ENCODE results near the gene WASL. TPM values are rescaled to one million over a fixed set of nuclear protein-coding genes. Genes with fewer than 3 reads are reported as not detected.
A peak's percentile ranks its signal among the peaks of the same experiment; 100 is the strongest.

WASL gene
- total RNA-seq, 1 experiment from 2014 or later = 33.2 TPM

GRCh38 chr7:123645516-123645915 lies 103.3 kb downstream of the WASL start:
- H3K4me3 Mint-ChIP-seq (ENCODE audit: low read depth, unreplicated experiment) = no peak overlapping the region
- intact Hi-C loops (cut with micrococcal nuclease; ENCODE audit: unreplicated experiment) = no loop called here
- BruUV-seq (replicated peaks) = no TSS peak

DNA sequence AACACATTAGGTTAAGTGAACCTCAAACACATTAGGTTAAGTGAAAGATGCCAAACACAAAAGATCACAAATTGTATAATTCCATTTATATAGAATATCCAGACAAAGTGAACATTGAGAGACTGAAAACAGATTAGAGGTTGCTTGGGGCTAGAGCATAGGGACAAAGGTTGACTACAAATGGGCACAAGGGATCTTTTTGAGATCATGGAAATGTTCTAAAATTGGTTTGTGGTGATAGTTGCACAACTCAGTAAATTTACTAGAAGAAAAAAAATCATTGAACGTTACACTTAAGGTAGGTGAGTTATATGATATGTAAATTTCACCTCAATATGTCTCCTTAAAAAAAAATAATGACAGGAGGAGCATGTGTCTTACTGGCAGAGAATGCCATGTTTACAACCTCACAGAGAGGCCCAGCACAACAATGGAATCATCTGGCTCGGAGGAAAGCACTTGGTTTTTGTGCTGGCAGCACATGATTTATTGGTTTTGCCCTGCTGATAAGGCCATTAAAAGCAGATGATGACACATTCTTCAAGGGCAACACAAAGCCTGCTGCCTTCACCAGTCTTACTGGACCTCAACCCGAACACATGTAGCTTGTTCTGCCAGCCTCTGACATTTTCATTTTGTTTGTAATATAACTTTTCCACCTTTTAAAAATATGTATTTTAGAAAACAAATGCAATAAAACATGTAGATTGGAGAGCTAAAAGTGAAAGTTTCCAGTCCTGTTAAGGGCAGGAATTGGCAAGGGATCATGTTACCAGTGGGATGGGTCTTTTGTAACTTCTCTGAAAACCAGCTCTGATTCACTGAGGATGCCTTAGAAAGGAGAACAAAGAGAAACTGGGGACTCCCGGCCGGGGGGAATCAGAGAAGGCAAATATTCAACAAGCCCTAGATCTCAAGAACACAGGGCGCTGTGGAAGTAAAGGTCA lies 105.0 kb downstream of the WASL start:
- no peak overlapping the region for H3K27ac Mint-ChIP-seq (ENCODE audit: unreplicated experiment)
- no TSS peak for BruUV-seq (replicated peaks)
- CTCF ChIA-PET = interaction anchor here (0.6 kb wide), 1 partner anchor 386 kb away, joined by 3 read pairs; no protein-coding TSS in a partner anchor
- peaks cover 8% of the 10 kb centered on the region for H3K4me1 Mint-ChIP-seq (ENCODE audit: low read depth, unreplicated experiment)
- TF ChIP-seq, protein P1, sequence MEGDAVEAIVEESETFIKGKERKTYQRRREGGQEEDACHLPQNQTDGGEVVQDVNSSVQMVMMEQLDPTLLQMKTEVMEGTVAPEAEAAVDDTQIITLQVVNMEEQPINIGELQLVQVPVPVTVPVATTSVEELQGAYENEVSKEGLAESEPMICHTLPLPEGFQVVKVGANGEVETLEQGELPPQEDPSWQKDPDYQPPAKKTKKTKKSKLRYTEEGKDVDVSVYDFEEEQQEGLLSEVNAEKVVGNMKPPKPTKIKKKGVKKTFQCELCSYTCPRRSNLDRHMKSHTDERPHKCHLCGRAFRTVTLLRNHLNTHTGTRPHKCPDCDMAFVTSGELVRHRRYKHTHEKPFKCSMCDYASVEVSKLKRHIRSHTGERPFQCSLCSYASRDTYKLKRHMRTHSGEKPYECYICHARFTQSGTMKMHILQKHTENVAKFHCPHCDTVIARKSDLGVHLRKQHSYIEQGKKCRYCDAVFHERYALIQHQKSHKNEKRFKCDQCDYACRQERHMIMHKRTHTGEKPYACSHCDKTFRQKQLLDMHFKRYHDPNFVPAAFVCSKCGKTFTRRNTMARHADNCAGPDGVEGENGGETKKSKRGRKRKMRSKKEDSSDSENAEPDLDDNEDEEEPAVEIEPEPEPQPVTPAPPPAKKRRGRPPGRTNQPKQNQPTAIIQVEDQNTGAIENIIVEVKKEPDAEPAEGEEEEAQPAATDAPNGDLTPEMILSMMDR (IDR thresholded peaks at IDR 0.05; ENCODE audit: unreplicated experiment) = no peak
- H3K36me3 Mint-ChIP-seq (ENCODE audit: insufficient read depth, unreplicated experiment) = no peaks in the 10 kb centered on the region
- H3K9me3 Mint-ChIP-seq (ENCODE audit: low read depth, unreplicated experiment) = no peaks in the 10 kb centered on the region
- intact Hi-C loops (cut with micrococcal nuclease; ENCODE audit: unreplicated experiment) = no loop called here
- H3K27me3 Mint-ChIP-seq (ENCODE audit: unreplicated experiment) = no peaks in the 10 kb centered on the region
- no peak overlapping the region for H3K4me3 Mint-ChIP-seq (ENCODE audit: low read depth, unreplicated experiment)
- DNase-seq = peak; percentile 29

More at GRCh38 chr7:123645516-123645915, 103.3 kb downstream of the WASL start:
- Mint-ChIP-seq H3K9me3 (ENCODE audit: low read depth, unreplicated experiment) (no peaks in the 10 kb centered on the region), H3K4me1 (ENCODE audit: low read depth, unreplicated experiment) (peaks cover 8% of the 10 kb centered on the region), H3K36me3 (ENCODE audit: insufficient read depth, unreplicated experiment) (no peaks in the 10 kb centered on the region), H3K27me3 (ENCODE audit: unreplicated experiment) (no peaks in the 10 kb centered on the region), H3K27ac (ENCODE audit: unreplicated experiment) (no peak overlapping the region)
- no peak for DNase-seq
- CTCF ChIA-PET = no interaction called here
- TF ChIP-seq, protein P1 (IDR thresholded peaks at IDR 0.05; ENCODE audit: unreplicated experiment) = no peak

DNA sequence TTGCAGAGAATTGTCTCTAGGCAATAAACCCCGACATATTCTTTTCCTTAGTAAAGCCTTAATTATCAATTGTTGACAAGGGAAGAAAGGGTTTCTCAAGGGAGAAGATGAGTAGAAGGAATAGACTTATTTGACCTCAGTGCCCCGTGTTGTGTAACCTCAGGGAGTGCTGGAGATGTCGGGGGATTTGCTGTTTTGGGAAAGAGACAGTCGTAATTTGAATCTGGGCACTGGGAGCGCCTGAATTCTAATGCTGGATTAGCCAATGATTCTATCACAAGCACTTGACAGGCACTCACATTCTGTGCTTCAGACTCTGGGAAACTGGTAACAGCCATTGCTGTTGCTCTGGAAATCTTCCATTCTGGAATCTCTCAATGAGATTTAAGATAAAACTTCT lies 106.9 kb downstream of the WASL start:
- intact Hi-C loops (cut with micrococcal nuclease; ENCODE audit: unreplicated experiment) = no loop called here
- no peak for DNase-seq
- H3K36me3 Mint-ChIP-seq (ENCODE audit: insufficient read depth, unreplicated experiment) = no peaks in the 10 kb centered on the region
- peaks cover 16% of the 10 kb centered on the region for H3K4me1 Mint-ChIP-seq (ENCODE audit: low read depth, unreplicated experiment)
- H3K4me3 Mint-ChIP-seq (ENCODE audit: low read depth, unreplicated experiment) = no peak overlapping the region
- no peaks in the 10 kb centered on the region for H3K9me3 Mint-ChIP-seq (ENCODE audit: low read depth, unreplicated experiment)
- CTCF ChIA-PET = no interaction called here
- H3K27ac Mint-ChIP-seq (ENCODE audit: unreplicated experiment) = no peak overlapping the region
- H3K27me3 Mint-ChIP-seq (ENCODE audit: unreplicated experiment) = no peaks in the 10 kb centered on the region
- BruUV-seq (replicated peaks) = no TSS peak
- TF ChIP-seq, protein P1 (IDR thresholded peaks at IDR 0.05; ENCODE audit: unreplicated experiment) = no peak

- Mint-ChIP-seq H3K27me3 (ENCODE audit: unreplicated experiment) (no peaks in the 10 kb centered on the region), H3K9me3 (ENCODE audit: low read depth, unreplicated experiment) (no peaks in the 10 kb centered on the region), H3K27ac (ENCODE audit: unreplicated experiment) (no peak overlapping the region), H3K4me3 (ENCODE audit: low read depth, unreplicated experiment) (no peak overlapping the region), H3K4me1 (ENCODE audit: low read depth, unreplicated experiment) (peaks cover 16% of the 10 kb centered on the region), H3K36me3 (ENCODE audit: insufficient read depth, unreplicated experiment) (no peaks in the 10 kb centered on the region)
- intact Hi-C loops (cut with micrococcal nuclease; ENCODE audit: unreplicated experiment) = no loop called here
- CTCF ChIA-PET = no interaction called here
- no TSS peak for BruUV-seq (replicated peaks)
- TF ChIP-seq, protein P1 (IDR thresholded peaks at IDR 0.05; ENCODE audit: unreplicated experiment) = no peak
- DNase-seq = no peak
These were observed 108.2 kb downstream of the WASL start for GRCh38 chr7:123640583-123640982.

Data from Calu3 (cell line).